Endothelial cell (in vitro differentiated cells): ENCODE data around the gene ZSCAN29. TPM values are rescaled to one million over a fixed set of nuclear protein-coding genes. Genes with fewer than 3 reads are reported as not detected.
"Not testable (repeated sequence)": the region's sequence is repeated elsewhere in the genome, so short reads cannot be mapped to it uniquely, and the experiment has no call there.

ENCODE experiments used
- DNase-seq: peaks from one replicate; pipeline ENCODE4 v3.0.0; 2021; ENCODE audit warnings: low spot score
- H3K27ac Mint-ChIP-seq: one replicate; pipeline ENCODE4 v1.8.0; 2021; ENCODE audit warnings: mixed read lengths, inconsistent platforms; ENCODE audit not compliant: unreplicated experiment
- H3K27me3 Mint-ChIP-seq: one replicate; pipeline ENCODE4 v1.8.0; 2021; ENCODE audit warnings: mild to moderate bottlenecking, moderate library complexity, mixed read lengths, inconsistent platforms; ENCODE audit not compliant: unreplicated experiment
- H3K36me3 Mint-ChIP-seq: one replicate; pipeline ENCODE4 v1.8.0; 2021; ENCODE audit warnings: mild to moderate bottlenecking, low read depth, mixed read lengths, inconsistent platforms; ENCODE audit not compliant: unreplicated experiment
- H3K4me1 Mint-ChIP-seq: one replicate; pipeline ENCODE4 v1.8.0; 2021; ENCODE audit warnings: mild to moderate bottlenecking, mixed read lengths, inconsistent platforms; ENCODE audit not compliant: unreplicated experiment
- H3K4me3 Mint-ChIP-seq: one replicate; pipeline ENCODE4 v1.8.0; 2021; ENCODE audit warnings: mild to moderate bottlenecking, mixed read lengths, inconsistent platforms; ENCODE audit not compliant: unreplicated experiment
- H3K9me3 Mint-ChIP-seq: one replicate; pipeline ENCODE4 v1.8.0; 2021; ENCODE audit warnings: mixed read lengths, inconsistent platforms; ENCODE audit not compliant: unreplicated experiment
- CTCF ChIP-seq: fragments of 200-600 bp; sonication (generic); IDR thresholded peaks from one replicate; pipeline ENCODE4 v1.5.0; 2021; ENCODE audit warnings: antibody characterized with exemption; ENCODE audit not compliant: unreplicated experiment
- total RNA-seq: library from RNA; stranded (reverse); fragmentation: NEBNext Ultra II Directional; extraction: Animal tissue kit (Norgen Biotek cat#: 25700); gene quantifications from one replicate; pipeline ENCODE4 v1.2.1, GENCODE V29; 2021; ENCODE audit not compliant: unreplicated experiment

Gene ZSCAN29
- total RNA-seq, 1 donor from 2014 or later = 45.5 TPM

GRCh38 chr15:43403616-43404015 is 32.8 kb upstream of the ZSCAN29 start:
- TF ChIP-seq CTCF = no peak
- no peak overlapping the region for H3K27ac Mint-ChIP-seq
- H3K4me1 Mint-ChIP-seq = peaks cover 23% of the 10 kb centered on the region
- DNase-seq = no peak
- H3K27me3 Mint-ChIP-seq = peaks cover 4% of the 10 kb centered on the region
- no peaks in the 10 kb centered on the region for H3K9me3 Mint-ChIP-seq
- no peak overlapping the region for H3K4me3 Mint-ChIP-seq
- H3K36me3 Mint-ChIP-seq = peaks cover 70% of the 10 kb centered on the region

GRCh38 chr15:43402255-43402654 is 31.4 kb upstream of the ZSCAN29 start:
- TF ChIP-seq CTCF = no peak
- Mint-ChIP-seq H3K4me3 (peak overlapping the region; percentile 15), H3K27ac (no peak overlapping the region), H3K36me3 (peaks cover 59% of the 10 kb centered on the region), H3K27me3 (peaks cover 4% of the 10 kb centered on the region), H3K4me1 (peaks cover 22% of the 10 kb centered on the region), H3K9me3 (no peaks in the 10 kb centered on the region)
- DNase-seq = no peak

- not testable (repeated sequence) for H3K4me1 Mint-ChIP-seq, H3K4me3 Mint-ChIP-seq, DNase-seq, H3K9me3 Mint-ChIP-seq, H3K27ac Mint-ChIP-seq, H3K27me3 Mint-ChIP-seq
- H3K36me3 Mint-ChIP-seq = peaks cover 27% of the 10 kb centered on the region
Observed at GRCh38 chr15:43393592-43393991, 22.7 kb upstream of the ZSCAN29 start.

- no peak for DNase-seq
- Mint-ChIP-seq H3K27ac (no peak overlapping the region), H3K36me3 (peaks cover 23% of the 10 kb centered on the region), H3K4me1 (no peaks in the 10 kb centered on the region), H3K9me3 (no peaks in the 10 kb centered on the region), H3K27me3 (no peaks in the 10 kb centered on the region), H3K4me3 (no peak overlapping the region)
- no peak for TF ChIP-seq CTCF
Observed at GRCh38 chr15:43390723-43391122, 19.9 kb upstream of the ZSCAN29 start.

- no peak for TF ChIP-seq CTCF
- Mint-ChIP-seq H3K9me3 (no peaks in the 10 kb centered on the region), H3K4me3 (no peak overlapping the region), H3K36me3 (peaks cover 32% of the 10 kb centered on the region), H3K27me3 (no peaks in the 10 kb centered on the region), H3K27ac (no peak overlapping the region), H3K4me1 (no peaks in the 10 kb centered on the region)
- no peak for DNase-seq
Observed at GRCh38 chr15:43383070-43383469, 12.2 kb upstream of the ZSCAN29 start.

GRCh38 chr15:43382310-43382709 is 11.5 kb upstream of the ZSCAN29 start:
- TF ChIP-seq CTCF = no peak
- no peaks in the 10 kb centered on the region for H3K27me3 Mint-ChIP-seq
- peaks cover 39% of the 10 kb centered on the region for H3K36me3 Mint-ChIP-seq
- no peak for DNase-seq
- no peaks in the 10 kb centered on the region for H3K9me3 Mint-ChIP-seq
- H3K27ac Mint-ChIP-seq = no peak overlapping the region
- H3K4me1 Mint-ChIP-seq = no peaks in the 10 kb centered on the region
- H3K4me3 Mint-ChIP-seq = no peak overlapping the region
